HUES64 (cell line): ENCODE results near the gene MRM1.

Source experiments
- H3K27ac ChIP-seq: 2 replicates; pipeline ENCODE4 v1.7.0; 2013; ENCODE audit warnings: low read depth, low read length, inconsistent platforms
- H3K27me3 ChIP-seq: 2 replicates; pipeline ENCODE4 v1.6.1; 2013; ENCODE audit warnings: mild to moderate bottlenecking, low read length; ENCODE audit not compliant: insufficient read depth
- H3K36me3 ChIP-seq: 2 replicates; pipeline ENCODE4 v1.6.1; 2013; ENCODE audit warnings: mild to moderate bottlenecking, low read length; ENCODE audit not compliant: insufficient read depth
- H3K4me1 ChIP-seq: 2 replicates; pipeline ENCODE4 v1.6.1; 2013; ENCODE audit warnings: mild to moderate bottlenecking, low read length, moderate library complexity; ENCODE audit not compliant: insufficient read depth
- H3K4me3 ChIP-seq: 2 replicates; pipeline ENCODE4 v1.5.1; 2013; ENCODE audit warnings: mild to moderate bottlenecking, low read length, moderate library complexity
- H3K9ac ChIP-seq: 2 replicates; pipeline ENCODE4 v1.6.1; 2013; ENCODE audit warnings: mild to moderate bottlenecking, low read depth, low read length
- H3K9me3 ChIP-seq: 2 replicates; pipeline ENCODE4 v1.6.1; 2013; ENCODE audit warnings: low read depth, low read length; ENCODE audit not compliant: insufficient read depth
- WGBS: fragments of 150-250, 120-280 bp; methylation state at CpG from one replicate; pipeline ENCODE4 v1.1.7; 2013; ENCODE audit warnings: missing lambda C conversion rate; 5-methylcytosine and 5-hydroxymethylcytosine counted together

Gene MRM1

DNA sequence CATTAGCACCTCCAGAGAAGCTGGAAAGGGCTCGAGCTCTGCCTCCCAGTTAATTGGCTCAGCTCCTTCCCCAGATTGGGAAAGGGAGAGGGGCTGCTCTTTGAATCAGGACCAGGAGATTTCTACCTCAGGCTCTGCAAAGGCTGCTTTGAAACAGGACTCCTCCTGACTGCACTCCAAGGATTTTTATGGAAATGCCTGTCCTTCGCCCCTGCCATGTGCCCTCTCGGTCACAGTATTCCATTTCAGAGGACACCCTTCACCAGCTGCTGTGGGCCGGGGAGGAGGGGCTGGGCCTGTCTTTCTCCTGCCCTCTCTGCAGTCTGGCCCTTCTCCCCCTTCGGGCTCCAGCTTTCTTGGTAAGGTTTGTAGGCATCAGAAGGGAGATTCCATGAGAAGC, 13.6 kb downstream of the MRM1 start:
- H3K9ac ChIP-seq, result no peak overlapping the region
- H3K27me3 ChIP-seq, result no peaks in the 10 kb centered on the region
- no peaks in the 10 kb centered on the region for H3K36me3 ChIP-seq
- peaks cover 22% of the 10 kb centered on the region for H3K4me1 ChIP-seq
- H3K4me3 ChIP-seq, result no peak overlapping the region
- no peaks in the 10 kb centered on the region for H3K9me3 ChIP-seq
- no peak overlapping the region for H3K27ac ChIP-seq
- WGBS, result 41% methylated on average over 5 of the region's 5 CpGs

- Histone ChIP-seq H3K9me3 (no peaks in the 10 kb centered on the region), H3K4me3 (no peak overlapping the region), H3K9ac (no peak overlapping the region), H3K36me3 (no peaks in the 10 kb centered on the region), H3K4me1 (peaks cover 22% of the 10 kb centered on the region), H3K27ac (no peak overlapping the region), H3K27me3 (no peaks in the 10 kb centered on the region)
- WGBS, result 91% methylated on average over 16 of the region's 16 CpGs
Measured at GRCh38 chr17:36616061-36617029, 15.0 kb downstream of the MRM1 start.

- no peaks in the 10 kb centered on the region for H3K27me3 ChIP-seq
- no peaks in the 10 kb centered on the region for H3K36me3 ChIP-seq
- H3K27ac ChIP-seq, result no peak overlapping the region
- H3K9me3 ChIP-seq, result no peaks in the 10 kb centered on the region
- 85% methylated on average over 7 of the region's 7 CpGs for WGBS
- H3K9ac ChIP-seq, result no peak overlapping the region
- H3K4me1 ChIP-seq, result peaks cover 22% of the 10 kb centered on the region
- no peak overlapping the region for H3K4me3 ChIP-seq
Measured at GRCh38 chr17:36617773-36618172, 16.4 kb downstream of the MRM1 start.

GRCh38 chr17:36623281-36623680, 21.9 kb downstream of the MRM1 start:
- H3K27ac ChIP-seq, result no peak overlapping the region
- 76% methylated on average over 3 of the region's 3 CpGs for WGBS
- peaks cover 5% of the 10 kb centered on the region; the same call in 1 of the 2 replicates for H3K4me1 ChIP-seq
- no peaks in the 10 kb centered on the region for H3K36me3 ChIP-seq
- no peaks in the 10 kb centered on the region for H3K27me3 ChIP-seq
- H3K9me3 ChIP-seq, result no peaks in the 10 kb centered on the region
- no peak overlapping the region for H3K9ac ChIP-seq
- no peak overlapping the region for H3K4me3 ChIP-seq

DNA sequence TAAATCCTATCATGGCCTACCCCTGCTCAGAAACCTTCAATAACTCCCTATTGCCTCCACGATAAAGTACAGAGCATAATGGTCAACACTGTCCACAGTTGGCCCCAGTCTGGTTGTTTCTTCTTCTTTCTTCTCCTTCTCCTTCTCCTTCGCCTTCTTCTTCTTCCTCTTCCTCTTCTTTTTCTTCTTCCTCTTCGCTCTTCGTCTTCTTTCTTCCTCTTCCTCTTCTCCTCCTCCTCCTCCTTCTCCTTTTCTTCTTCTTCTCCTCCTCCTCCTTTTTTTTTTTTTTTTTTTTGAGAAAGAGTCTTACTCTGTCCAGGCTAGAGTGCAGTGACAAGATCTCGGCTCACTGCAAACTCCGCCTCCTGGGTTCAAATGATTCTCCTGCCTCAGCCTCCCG, 23.8 kb downstream of the MRM1 start:
- Histone ChIP-seq H3K36me3 (no peaks in the 10 kb centered on the region), H3K4me3 (no peak overlapping the region), H3K9me3 (no peaks in the 10 kb centered on the region), H3K4me1 (peaks cover 10% of the 10 kb centered on the region; the same call in 1 of the 2 replicates), H3K9ac (no peak overlapping the region), H3K27me3 (no peaks in the 10 kb centered on the region), H3K27ac (no peak overlapping the region)
- 91% methylated on average over 7 of the region's 7 CpGs for WGBS

DNA sequence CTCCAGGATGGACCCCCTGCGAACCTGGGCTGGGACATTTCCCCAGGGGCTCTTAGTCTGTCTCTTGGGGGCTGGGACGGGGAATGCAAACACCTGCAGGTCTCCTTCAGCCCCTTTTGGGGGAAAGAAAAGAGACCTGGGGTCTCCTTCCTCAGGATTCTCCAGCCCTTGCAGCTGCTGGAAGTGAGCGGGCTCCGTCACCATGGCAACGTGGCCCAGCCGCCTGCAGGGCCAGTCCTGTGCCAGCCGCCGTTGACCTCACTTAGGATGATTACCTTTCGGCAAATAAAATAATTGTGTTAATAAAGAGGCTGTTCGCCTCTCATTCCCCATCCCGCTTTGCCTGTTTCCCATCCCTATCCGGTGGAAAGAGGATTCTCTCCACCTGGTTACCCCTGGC, 25.7 kb downstream of the MRM1 start:
- peaks cover 5% of the 10 kb centered on the region for H3K27me3 ChIP-seq
- no peaks in the 10 kb centered on the region for H3K36me3 ChIP-seq
- peaks cover 11% of the 10 kb centered on the region; the same call in 1 of the 2 replicates for H3K4me1 ChIP-seq
- no peaks in the 10 kb centered on the region for H3K9me3 ChIP-seq
- H3K27ac ChIP-seq, result no peak overlapping the region
- 79% methylated on average over 12 of the region's 12 CpGs for WGBS
- no peak overlapping the region for H3K9ac ChIP-seq
- no peak overlapping the region for H3K4me3 ChIP-seq

DNA sequence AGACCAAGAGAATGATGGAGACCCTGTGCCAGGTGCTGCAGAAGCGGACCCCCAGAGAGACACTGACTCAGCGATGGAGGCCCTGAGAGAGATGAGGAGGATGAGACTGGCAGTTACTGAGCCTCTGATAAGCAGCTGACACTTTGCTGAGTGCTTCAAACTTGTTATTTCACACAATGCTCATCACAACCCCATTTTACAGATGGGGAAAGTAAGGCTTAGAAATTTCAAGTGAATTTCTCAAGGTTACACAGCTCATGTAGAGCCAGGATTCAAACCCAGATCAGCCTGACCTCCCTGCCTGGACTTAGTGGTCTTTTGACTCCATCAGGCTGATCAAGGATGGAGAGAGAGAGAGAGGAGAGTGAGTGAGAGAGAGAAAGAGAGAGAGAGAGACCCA, 27.2 kb downstream of the MRM1 start:
- H3K9ac ChIP-seq, result no peak overlapping the region
- peaks cover 23% of the 10 kb centered on the region for H3K4me1 ChIP-seq
- no peaks in the 10 kb centered on the region for H3K36me3 ChIP-seq
- 93% methylated on average over 2 of the region's 2 CpGs for whole genome bisulfite sequencing
- no peaks in the 10 kb centered on the region for H3K9me3 ChIP-seq
- H3K27me3 ChIP-seq, result peaks cover 12% of the 10 kb centered on the region
- H3K27ac ChIP-seq, result no peak overlapping the region
- H3K4me3 ChIP-seq, result no peak overlapping the region

DNA sequence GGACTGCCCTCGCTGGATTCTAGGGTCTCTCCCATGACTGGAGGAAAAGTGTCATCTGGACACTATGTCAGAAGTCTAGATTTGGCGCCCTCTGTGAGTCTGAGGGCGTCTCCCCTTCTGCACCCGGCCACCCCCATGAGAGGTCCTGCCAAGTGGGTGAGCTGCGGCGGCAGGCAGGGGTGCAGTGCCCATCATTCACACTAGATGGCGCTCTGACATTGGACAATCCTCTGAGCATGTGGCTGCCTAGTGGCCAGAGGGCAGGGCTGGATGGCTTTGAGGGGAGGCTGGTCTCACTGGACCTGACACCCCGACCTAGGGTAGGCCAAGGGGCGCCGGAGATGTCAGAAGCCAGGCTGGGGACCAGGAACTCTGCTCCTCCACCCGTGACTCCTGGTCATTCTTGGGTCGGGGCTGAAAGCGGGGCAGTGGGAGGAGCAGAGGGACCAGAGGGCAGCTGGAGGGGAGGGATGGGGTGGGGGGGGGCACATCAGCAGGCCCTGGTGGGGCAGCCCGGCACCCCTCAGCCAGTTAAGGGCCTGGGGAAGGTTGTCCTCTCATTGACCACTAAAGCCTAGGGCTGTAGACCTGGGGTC, 28.0 kb downstream of the MRM1 start:
- 21% methylated on average over 14 of the region's 14 CpGs for WGBS
- Histone ChIP-seq H3K9ac (no peak overlapping the region), H3K4me1 (peaks cover 25% of the 10 kb centered on the region), H3K36me3 (no peaks in the 10 kb centered on the region), H3K4me3 (no peak overlapping the region), H3K27ac (no peak overlapping the region), H3K9me3 (no peaks in the 10 kb centered on the region), H3K27me3 (peaks cover 17% of the 10 kb centered on the region)

DNA sequence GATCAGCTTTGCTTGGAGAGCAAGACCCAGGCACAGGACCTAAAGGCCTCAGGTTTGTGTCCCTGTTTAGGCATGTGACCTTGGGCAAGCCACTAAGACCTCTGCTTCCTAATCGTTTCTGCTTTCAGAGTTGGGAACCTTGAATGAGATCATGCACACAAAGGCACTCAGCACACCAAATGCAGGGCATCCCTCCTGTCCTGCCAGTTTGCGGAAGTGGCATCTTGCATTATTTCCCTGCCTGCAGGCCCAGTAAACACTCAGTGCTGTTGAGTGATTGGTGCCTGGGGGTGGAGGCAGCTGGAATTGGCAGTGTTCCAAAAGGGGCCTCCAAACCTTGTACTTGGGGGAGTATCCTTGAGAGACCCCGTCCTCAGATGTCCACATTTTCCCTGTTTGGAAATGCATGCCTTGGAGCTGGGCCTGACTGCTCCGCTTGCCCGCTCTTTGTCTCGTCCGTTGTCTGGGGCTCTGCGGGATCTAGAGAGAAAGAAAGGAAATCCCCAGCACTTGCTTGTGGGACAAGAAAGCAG, 28.7 kb downstream of the MRM1 start:
- Histone ChIP-seq H3K4me3 (no peak overlapping the region), H3K9ac (no peak overlapping the region), H3K36me3 (no peaks in the 10 kb centered on the region), H3K4me1 (peaks cover 25% of the 10 kb centered on the region), H3K27ac (no peak overlapping the region), H3K9me3 (no peaks in the 10 kb centered on the region), H3K27me3 (peaks cover 18% of the 10 kb centered on the region)
- WGBS, result 89% methylated on average over 8 of the region's 8 CpGs

- WGBS, result 90% methylated on average over 4 of the region's 4 CpGs
- peaks cover 18% of the 10 kb centered on the region for H3K27me3 ChIP-seq
- peaks cover 25% of the 10 kb centered on the region for H3K4me1 ChIP-seq
- no peak overlapping the region for H3K4me3 ChIP-seq
- H3K9ac ChIP-seq, result no peak overlapping the region
- H3K36me3 ChIP-seq, result no peaks in the 10 kb centered on the region
- no peak overlapping the region for H3K27ac ChIP-seq
- H3K9me3 ChIP-seq, result no peaks in the 10 kb centered on the region
Measured at GRCh38 chr17:36631022-36631421, 29.6 kb downstream of the MRM1 start.
